AG04449 (cell line): ENCODE data around the gene C3orf22.

Experiments
- CTCF ChIA-PET: fragments of 350-600 bp; formaldehyde crosslinking; extraction: SDS; loops from one replicate; lab custom pipeline; 2021; ENCODE audit warnings: antibody characterized with exemption; lab: Yijun Ruan, JAX
- POLR2A ChIA-PET: fragments of 400-600, 350-600 bp; formaldehyde crosslinking; extraction: SDS; loops from one replicate; lab custom pipeline; 2020; ENCODE audit warnings: antibody characterized with exemption, inconsistent platforms; lab: Yijun Ruan, JAX
- DNase-seq: peaks from one replicate; pipeline ENCODE4 v3.0.0-alpha.2; 2010; ENCODE audit warnings: low read depth, low spot score
- H3K4me3 ChIP-seq: 2 replicates; pipeline ENCODE4 v1.5.1; 2011; ENCODE audit warnings: low read depth, mild to moderate bottlenecking, control low read depth, low read length
- TF ChIP-seq, protein P1 (sequence below): IDR thresholded peaks from one replicate; pipeline ENCODE4 v1.5.1; 2011; ENCODE audit warnings: mild to moderate bottlenecking, moderate library complexity, low read length, control low read depth, inconsistent platforms; ENCODE audit not compliant: insufficient read depth; ENCODE audit errors: missing control alignments

C3orf22 gene

DNA sequence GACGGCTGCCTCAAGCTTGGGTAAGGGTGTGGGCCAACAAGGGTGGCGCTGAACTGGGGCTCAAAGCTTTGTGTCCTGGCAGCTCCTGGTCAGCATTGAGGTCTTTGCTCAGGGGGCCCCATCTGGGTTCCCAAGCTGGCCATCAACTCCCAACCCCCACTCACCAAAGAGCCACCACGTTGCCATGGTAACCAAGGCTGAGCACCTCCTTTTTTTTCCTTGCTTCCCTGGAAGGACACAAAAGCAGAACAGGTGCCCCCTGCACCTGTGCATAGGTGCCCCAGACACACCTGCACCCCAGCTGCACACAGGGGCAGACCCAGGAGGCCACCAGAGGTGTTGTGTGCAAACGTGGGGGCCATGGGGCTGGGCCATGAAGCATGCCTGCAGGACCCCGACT, 57.7 kb downstream of the C3orf22 start:
- TF ChIP-seq, protein P1, sequence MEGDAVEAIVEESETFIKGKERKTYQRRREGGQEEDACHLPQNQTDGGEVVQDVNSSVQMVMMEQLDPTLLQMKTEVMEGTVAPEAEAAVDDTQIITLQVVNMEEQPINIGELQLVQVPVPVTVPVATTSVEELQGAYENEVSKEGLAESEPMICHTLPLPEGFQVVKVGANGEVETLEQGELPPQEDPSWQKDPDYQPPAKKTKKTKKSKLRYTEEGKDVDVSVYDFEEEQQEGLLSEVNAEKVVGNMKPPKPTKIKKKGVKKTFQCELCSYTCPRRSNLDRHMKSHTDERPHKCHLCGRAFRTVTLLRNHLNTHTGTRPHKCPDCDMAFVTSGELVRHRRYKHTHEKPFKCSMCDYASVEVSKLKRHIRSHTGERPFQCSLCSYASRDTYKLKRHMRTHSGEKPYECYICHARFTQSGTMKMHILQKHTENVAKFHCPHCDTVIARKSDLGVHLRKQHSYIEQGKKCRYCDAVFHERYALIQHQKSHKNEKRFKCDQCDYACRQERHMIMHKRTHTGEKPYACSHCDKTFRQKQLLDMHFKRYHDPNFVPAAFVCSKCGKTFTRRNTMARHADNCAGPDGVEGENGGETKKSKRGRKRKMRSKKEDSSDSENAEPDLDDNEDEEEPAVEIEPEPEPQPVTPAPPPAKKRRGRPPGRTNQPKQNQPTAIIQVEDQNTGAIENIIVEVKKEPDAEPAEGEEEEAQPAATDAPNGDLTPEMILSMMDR, result no peak
- POLR2A ChIA-PET, result no interaction called here

DNA sequence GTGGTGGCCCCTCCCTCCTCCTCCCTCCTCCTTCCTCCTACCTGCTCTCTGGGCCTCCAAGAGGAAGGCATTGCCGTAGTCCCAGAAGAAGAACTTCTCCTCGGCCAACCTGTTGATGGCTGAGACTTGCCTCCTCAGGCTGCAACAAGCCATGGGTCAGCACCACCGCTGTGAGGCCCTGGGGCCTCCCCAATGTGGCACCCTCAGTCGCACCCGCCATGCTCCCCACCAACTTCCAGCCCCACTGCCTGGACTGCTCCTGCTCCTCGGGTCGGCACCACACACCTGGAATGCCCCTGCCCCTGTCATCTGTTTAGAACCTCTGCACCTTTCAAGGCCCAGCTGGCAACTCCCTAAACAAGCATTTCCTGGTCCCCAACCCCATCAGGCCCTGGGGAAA, 58.7 kb downstream of the C3orf22 start:
- ChIA-PET POLR2A (no interaction called here), CTCF (no interaction called here)
- H3K4me3 ChIP-seq, result no peak overlapping the region
- no peak for DNase-seq
- TF ChIP-seq, protein P1, result no peak

More for the DNA sequence above, 57.7 kb downstream of the C3orf22 start:
- DNase-seq, result no peak
- H3K4me3 ChIP-seq, result no peak overlapping the region
- CTCF ChIA-PET, result no interaction called here
